Measurements from ENCODE around the gene ANKRD49.

The ANKRD49 gene

GRCh38 chr11:94545264-94546161 lies 51.7 kb downstream of the ANKRD49 start:
- DNase-seq: no peak

GRCh38 chr11:94546162-94546470 lies 52.3 kb downstream of the ANKRD49 start:
- DNase-seq: no peak

GRCh38 chr11:94546886-94547285 lies 53.1 kb downstream of the ANKRD49 start:
- DNase-seq: no peak

GRCh38 chr11:94549146-94549545 lies 55.4 kb downstream of the ANKRD49 start:
- DNase-seq: no peak
